ENCODE results near the gene RNF11.

GRCh38 chr1:51290489-51290847 lies 54.4 kb downstream of the RNF11 start:
- TF ChIP-seq, protein P1, sequence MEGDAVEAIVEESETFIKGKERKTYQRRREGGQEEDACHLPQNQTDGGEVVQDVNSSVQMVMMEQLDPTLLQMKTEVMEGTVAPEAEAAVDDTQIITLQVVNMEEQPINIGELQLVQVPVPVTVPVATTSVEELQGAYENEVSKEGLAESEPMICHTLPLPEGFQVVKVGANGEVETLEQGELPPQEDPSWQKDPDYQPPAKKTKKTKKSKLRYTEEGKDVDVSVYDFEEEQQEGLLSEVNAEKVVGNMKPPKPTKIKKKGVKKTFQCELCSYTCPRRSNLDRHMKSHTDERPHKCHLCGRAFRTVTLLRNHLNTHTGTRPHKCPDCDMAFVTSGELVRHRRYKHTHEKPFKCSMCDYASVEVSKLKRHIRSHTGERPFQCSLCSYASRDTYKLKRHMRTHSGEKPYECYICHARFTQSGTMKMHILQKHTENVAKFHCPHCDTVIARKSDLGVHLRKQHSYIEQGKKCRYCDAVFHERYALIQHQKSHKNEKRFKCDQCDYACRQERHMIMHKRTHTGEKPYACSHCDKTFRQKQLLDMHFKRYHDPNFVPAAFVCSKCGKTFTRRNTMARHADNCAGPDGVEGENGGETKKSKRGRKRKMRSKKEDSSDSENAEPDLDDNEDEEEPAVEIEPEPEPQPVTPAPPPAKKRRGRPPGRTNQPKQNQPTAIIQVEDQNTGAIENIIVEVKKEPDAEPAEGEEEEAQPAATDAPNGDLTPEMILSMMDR (optimal IDR thresholded peaks at IDR 0.05 in 1 of 3, IDR thresholded peaks at IDR 0.05 in 1 of 3, conservative IDR thresholded peaks at IDR 0.05 in 1 of 3; ENCODE audit: extremely low read depth in 1 of 3, insufficient read depth in 2 of 3, low read length in 3 of 3) = no peak
- no peak for TF ChIP-seq EZH2 (IDR thresholded peaks at IDR 0.05; ENCODE audit: low read length)
